B cell (primary cell): ENCODE data around the gene TMEM120B. TPM values are rescaled to one million over a fixed set of nuclear protein-coding genes. Genes with fewer than 3 reads are reported as not detected.

Experiments
- ATAC-seq: fragments of 200-7000 bp; cut with Tn5 transposase; one replicate; pipeline ENCODE4 v1.10.0; 2021; ENCODE audit warnings: low read depth, mild to moderate bottlenecking, moderate number of reproducible peaks, moderate library complexity
- CTCF ChIA-PET: fragments of 350-600 bp; sonication (Branson Sonifier 250); formaldehyde crosslinking; loops from one replicate; lab custom pipeline; 2021; ENCODE audit warnings: antibody characterized with exemption, inconsistent platforms; lab: Charles Lee
- POLR2A ChIA-PET: fragments of 350-600 bp; sonication (Branson Sonifier 250); formaldehyde crosslinking; loops from one replicate; lab custom pipeline; 2021; ENCODE audit warnings: antibody characterized with exemption; lab: Charles Lee
- DNase-seq: peaks from one replicate; pipeline ENCODE4 v3.0.0; 2013
- H2AFZ ChIP-seq: 2 replicates; pipeline ENCODE4 v1.6.1; 2012; ENCODE audit warnings: mild to moderate bottlenecking, low read depth, low read length; ENCODE audit not compliant: insufficient read depth, poor library complexity, severe bottlenecking
- H3K27ac ChIP-seq, 2 donors: 1 replicate in 1 of 2; 2 replicates in 1 of 2; pipeline ENCODE4 v1.5.1; 2012 to 2013; ENCODE audit warnings: low read length in 2 of 2, mild to moderate bottlenecking in 2 of 2, moderate library complexity in 1 of 2
- H3K27me3 ChIP-seq, 4 experiments: fragments of 200-600 bp in 1 of 4; sonication (generic) in 1 of 4; replicated peaks in 1 of 4; 1 replicate in 2 of 4; 2 replicates in 2 of 4; pipeline versions ENCODE4 v1.6.1 to v1.7.0; 2013 to 2016; ENCODE audit warnings: low read length in 3 of 4, mild to moderate bottlenecking in 2 of 4, mixed read lengths in 1 of 4, moderate library complexity in 1 of 4; ENCODE audit not compliant: insufficient read depth in 4 of 4, control insufficient read depth in 3 of 4; ENCODE audit errors: control extremely low read depth in 1 of 4
- H3K36me3 ChIP-seq, 2 experiments: replicated peaks in 1 of 2; 1 replicate in 1 of 2; 2 replicates in 1 of 2; pipeline versions ENCODE4 v1.6.1 to v1.7.1; 2013; ENCODE audit warnings: low read length in 1 of 2; ENCODE audit not compliant: insufficient read depth in 2 of 2, control insufficient read depth in 1 of 2; ENCODE audit errors: control extremely low read depth in 1 of 2, extremely low read depth in 1 of 2
- H3K4me1 ChIP-seq, 2 donors: fragments of 200-600 bp in 1 of 2; sonication (generic) in 1 of 2; 1 replicate in 1 of 2; 2 replicates in 1 of 2; pipeline versions ENCODE4 v1.5.1 to v1.6.1; 2013 to 2017; ENCODE audit warnings: low read length in 2 of 2; ENCODE audit not compliant: control insufficient read depth in 2 of 2, insufficient read depth in 2 of 2
- H3K4me2 ChIP-seq: replicated peaks from 2 replicates; pipeline ENCODE3; 2012; ENCODE audit warnings: mild to moderate bottlenecking, low read depth, low read length; ENCODE audit not compliant: poor library complexity, severe bottlenecking
- H3K4me3 ChIP-seq, 5 experiments: fragments of 200-600 bp in 1 of 5; sonication (generic) in 1 of 5; 1 replicate in 3 of 5; 2 replicates in 2 of 5; pipeline versions ENCODE4 v1.5.1 to v1.7.0; 2011 to 2016; ENCODE audit warnings: low read length in 4 of 5, mild to moderate bottlenecking in 4 of 5, low read depth in 2 of 5, control low read depth in 1 of 5, moderate library complexity in 1 of 5; ENCODE audit not compliant: insufficient read depth in 1 of 5; ENCODE audit errors: control extremely low read depth in 1 of 5, extremely low read depth in 1 of 5
- H3K79me2 ChIP-seq: fragments of 200-600 bp; sonication (generic); one replicate; pipeline ENCODE4 v1.6.0; 2016; ENCODE audit warnings: low read length; ENCODE audit not compliant: control insufficient read depth, insufficient read depth
- H3K9ac ChIP-seq: fragments of 200-600 bp; sonication (generic); 2 replicates; pipeline ENCODE4 v1.6.1; 2017; ENCODE audit warnings: mild to moderate bottlenecking, low read length, moderate library complexity
- H3K9me3 ChIP-seq, 3 donors: one replicate each; pipeline versions ENCODE4 v1.6.1 to v1.7.1; 2013; ENCODE audit warnings: low read length in 2 of 3; ENCODE audit not compliant: control insufficient read depth in 2 of 3, insufficient read depth in 1 of 3; ENCODE audit errors: control extremely low read depth in 1 of 3
- H4K20me1 ChIP-seq: 2 replicates; pipeline ENCODE4 v1.6.0; 2012; ENCODE audit warnings: mild to moderate bottlenecking, low read length; ENCODE audit not compliant: insufficient read depth, control insufficient read depth, poor library complexity, severe bottlenecking
- H3K27ac Mint-ChIP-seq: one replicate; pipeline ENCODE4 v1.8.0; 2021; ENCODE audit warnings: mixed read lengths
- H3K27me3 Mint-ChIP-seq: one replicate; pipeline ENCODE4 v1.8.0; 2021; ENCODE audit warnings: mixed read lengths
- H3K4me1 Mint-ChIP-seq: one replicate; pipeline ENCODE4 v1.8.0; 2021; ENCODE audit warnings: mixed read lengths
- H3K4me3 Mint-ChIP-seq: one replicate; pipeline ENCODE4 v1.8.0; 2021; ENCODE audit warnings: mixed read lengths
- H3K9me3 Mint-ChIP-seq: one replicate; pipeline ENCODE4 v1.8.0; 2022; ENCODE audit warnings: mixed read lengths; ENCODE audit not compliant: insufficient read depth
- EZH2 ChIP-seq: IDR thresholded peaks from 2 replicates; pipeline ENCODE4 v1.6.1; 2012; ENCODE audit warnings: borderline replicate concordance, low read depth, mild to moderate bottlenecking, moderate library complexity, low read length; ENCODE audit not compliant: insufficient read depth, poor library complexity, severe bottlenecking
- WGBS: methylation state at CpG from one replicate; pipeline ENCODE4 v1.1.5; 2013; ENCODE audit warnings: missing lambda C conversion rate; ENCODE audit not compliant: insufficient coverage; 5-methylcytosine and 5-hydroxymethylcytosine counted together
- intact Hi-C: fragments of 100-400 bp; cut with micrococcal nuclease; formaldehyde crosslinking; loops from one replicate; pipeline ENCODE4 v1.10.0; 2022
- polyA plus RNA-seq: library from polyadenylated mRNA; depleted of rRNA; stranded (reverse); fragments of >200 nt; gene quantifications from 2 replicates; pipeline ENCODE4 v1.2.3, GENCODE V29; 2012
- total RNA-seq, 2 donors: library from RNA; stranded (reverse); fragments of 120-200 nt in 1 of 2; gene quantifications; 1 replicate in 1 of 2; 2 replicates in 1 of 2; pipeline versions ENCODE4 v1.2.3 to v1.2.4, GENCODE V29; 2013 to 2022
- TF ChIP-seq, protein P1 (sequence below): fragments of 200-600 bp; IDR thresholded peaks from one replicate; pipeline ENCODE4 v1.8.0; 2022; ENCODE audit warnings: antibody characterized with exemption, mild to moderate bottlenecking

The TMEM120B gene
- total and polyA plus RNA-seq, 2 donors (not counting 1 experiment from before 2014, with no cell fraction given): 9.2 to 9.7 TPM

DNA sequence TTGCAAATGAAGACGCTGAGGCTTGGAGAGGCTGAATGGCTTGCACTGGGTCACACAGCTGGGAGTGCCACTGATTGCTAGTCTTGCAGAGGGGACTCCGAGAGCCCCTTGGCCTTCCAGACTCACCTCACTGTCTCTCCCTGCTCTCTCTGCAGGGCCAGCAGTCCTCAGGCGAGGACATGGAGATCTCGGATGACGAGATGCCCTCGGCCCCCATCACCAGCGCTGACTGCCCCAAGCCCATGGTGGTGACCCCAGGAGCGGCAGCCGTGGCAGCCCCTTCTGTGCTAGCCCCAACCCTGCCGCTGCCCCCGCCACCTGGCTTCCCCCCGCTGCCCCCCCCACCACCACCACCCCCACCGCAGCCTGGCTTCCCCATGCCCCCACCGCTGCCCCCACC lies 101.4 kb downstream of the TMEM120B start:
- Histone ChIP-seq H3K4me2 (no peak overlapping the region), H3K36me3 (peaks cover 2 to 81% of the 10 kb centered on the region in 2 experiments), H3K9ac (no peak overlapping the region), H4K20me1 (peaks cover 87% of the 10 kb centered on the region), H3K4me3 (no peak overlapping the region), H2AFZ (no peak overlapping the region), H3K4me1 (peaks cover 25 to 34% of the 10 kb centered on the region in 2 donors), H3K79me2 (peaks cover 90% of the 10 kb centered on the region), H3K27me3 (no peaks in the 10 kb centered on the region), H3K9me3 (no peaks in the 10 kb centered on the region), H3K27ac (no peak overlapping the region)
- intact Hi-C loops: loop anchor here (5.0 kb wide), 1 partner anchor 37 kb away; no protein-coding TSS in a partner anchor
- Mint-ChIP-seq H3K27me3 (no peaks in the 10 kb centered on the region), H3K9me3 (no peaks in the 10 kb centered on the region), H3K27ac (no peak overlapping the region), H3K4me1 (peaks cover 37% of the 10 kb centered on the region), H3K4me3 (no peak overlapping the region)
- ATAC-seq (no peak), DNase-seq (no peak)
- ChIA-PET POLR2A (no interaction called here), CTCF (interaction anchor here (32.7 kb wide), 1 partner anchor 26 kb away, joined by 1947 read pairs; the partner anchor contains the start of genes RHOF and SETD1B)
- 96% methylated on average over 7 of the region's 14 CpGs for whole genome bisulfite sequencing
- TF ChIP-seq, protein P1, sequence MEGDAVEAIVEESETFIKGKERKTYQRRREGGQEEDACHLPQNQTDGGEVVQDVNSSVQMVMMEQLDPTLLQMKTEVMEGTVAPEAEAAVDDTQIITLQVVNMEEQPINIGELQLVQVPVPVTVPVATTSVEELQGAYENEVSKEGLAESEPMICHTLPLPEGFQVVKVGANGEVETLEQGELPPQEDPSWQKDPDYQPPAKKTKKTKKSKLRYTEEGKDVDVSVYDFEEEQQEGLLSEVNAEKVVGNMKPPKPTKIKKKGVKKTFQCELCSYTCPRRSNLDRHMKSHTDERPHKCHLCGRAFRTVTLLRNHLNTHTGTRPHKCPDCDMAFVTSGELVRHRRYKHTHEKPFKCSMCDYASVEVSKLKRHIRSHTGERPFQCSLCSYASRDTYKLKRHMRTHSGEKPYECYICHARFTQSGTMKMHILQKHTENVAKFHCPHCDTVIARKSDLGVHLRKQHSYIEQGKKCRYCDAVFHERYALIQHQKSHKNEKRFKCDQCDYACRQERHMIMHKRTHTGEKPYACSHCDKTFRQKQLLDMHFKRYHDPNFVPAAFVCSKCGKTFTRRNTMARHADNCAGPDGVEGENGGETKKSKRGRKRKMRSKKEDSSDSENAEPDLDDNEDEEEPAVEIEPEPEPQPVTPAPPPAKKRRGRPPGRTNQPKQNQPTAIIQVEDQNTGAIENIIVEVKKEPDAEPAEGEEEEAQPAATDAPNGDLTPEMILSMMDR: no peak
- no peak for TF ChIP-seq EZH2

DNA sequence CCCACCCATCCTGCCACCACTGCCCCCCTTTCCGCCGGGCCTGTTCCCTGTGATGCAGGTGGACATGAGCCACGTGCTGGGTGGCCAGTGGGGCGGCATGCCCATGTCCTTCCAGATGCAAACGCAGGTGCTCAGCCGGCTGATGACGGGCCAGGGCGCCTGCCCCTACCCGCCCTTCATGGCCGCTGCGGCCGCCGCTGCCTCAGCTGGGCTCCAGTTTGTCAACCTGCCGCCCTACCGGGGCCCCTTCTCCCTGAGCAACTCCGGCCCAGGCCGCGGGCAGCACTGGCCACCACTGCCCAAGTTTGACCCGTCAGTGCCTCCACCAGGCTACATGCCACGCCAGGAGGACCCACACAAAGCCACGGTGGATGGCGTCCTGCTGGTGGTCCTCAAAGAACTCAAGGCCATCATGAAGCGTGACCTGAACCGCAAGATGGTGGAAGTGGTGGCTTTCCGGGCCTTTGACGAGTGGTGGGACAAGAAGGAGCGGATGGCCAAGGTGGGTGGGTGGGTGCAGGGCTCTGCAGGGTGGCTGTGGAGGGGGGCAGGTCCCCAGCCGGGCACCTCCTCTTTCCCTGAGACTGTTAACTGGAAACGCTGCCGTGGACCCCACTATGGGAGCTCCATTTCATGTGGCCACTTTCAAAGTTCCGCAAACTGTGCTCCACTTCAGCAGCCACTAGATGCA lies 102.0 kb downstream of the TMEM120B start:
- H3K27me3 ChIP-seq: no peaks in the 10 kb centered on the region
- TF ChIP-seq, protein P1: no peak
- TF ChIP-seq EZH2: no peak
- Mint-ChIP-seq H3K4me3 (no peak overlapping the region), H3K27me3 (no peaks in the 10 kb centered on the region), H3K9me3 (no peaks in the 10 kb centered on the region), H3K4me1 (peaks cover 30% of the 10 kb centered on the region), H3K27ac (no peak overlapping the region)
- H3K79me2 ChIP-seq: peaks cover 92% of the 10 kb centered on the region
- H3K36me3 ChIP-seq: peaks cover 2 to 80% of the 10 kb centered on the region in 2 experiments
- H3K9ac ChIP-seq: no peak overlapping the region
- peaks cover 25 to 34% of the 10 kb centered on the region in 2 donors for H3K4me1 ChIP-seq
- intact Hi-C loops: loop anchor here (5.0 kb wide), 1 partner anchor 37 kb away; no protein-coding TSS in a partner anchor
- ATAC-seq (no peak), DNase-seq (no peak)
- no peak overlapping the region for H3K4me3 ChIP-seq
- ChIA-PET POLR2A (interaction anchor here (1.5 kb wide), 1 partner anchor 20 kb away, joined by 4 read pairs; no protein-coding TSS in a partner anchor), CTCF (interaction anchor here (32.7 kb wide), 1 partner anchor 27 kb away, joined by 1947 read pairs; the partner anchor contains the start of genes RHOF and SETD1B)
- 96% methylated on average over 30 of the region's 31 CpGs for WGBS
- peaks cover 86% of the 10 kb centered on the region for H4K20me1 ChIP-seq
- H3K27ac ChIP-seq: no peak overlapping the region
- no peak overlapping the region for H2AFZ ChIP-seq
- no peak overlapping the region for H3K4me2 ChIP-seq
- H3K9me3 ChIP-seq: no peaks in the 10 kb centered on the region
